GM19372 (cell line): ENCODE results near the gene PIWIL4.

Experiments used
- ATAC-seq: cut with Tn5 transposase; IDR thresholded peaks from one replicate; pipeline ENCODE4 v1.9.1; 2021; ENCODE audit warnings: mild to moderate bottlenecking, low read depth, moderate library complexity; ENCODE audit not compliant: unreplicated experiment

Gene PIWIL4

GRCh38 chr11:94657629-94658028 is 90.5 kb downstream of the PIWIL4 start:
- no peak for ATAC-seq

GRCh38 chr11:94658386-94658785 is 91.2 kb downstream of the PIWIL4 start:
- ATAC-seq = no peak

GRCh38 chr11:94658888-94659287 is 91.7 kb downstream of the PIWIL4 start:
- ATAC-seq = no peak

GRCh38 chr11:94661444-94661843 is 94.3 kb downstream of the PIWIL4 start:
- no peak for ATAC-seq

- no peak for ATAC-seq
These were observed 95.1 kb downstream of the PIWIL4 start for GRCh38 chr11:94662065-94662779.

- ATAC-seq = no peak
These were observed 95.8 kb downstream of the PIWIL4 start for GRCh38 chr11:94662846-94663390.

- no peak for ATAC-seq
These were observed 97.2 kb downstream of the PIWIL4 start for GRCh38 chr11:94664346-94664745.

GRCh38 chr11:94665116-94665659 is 98.0 kb downstream of the PIWIL4 start:
- no peak for ATAC-seq

- ATAC-seq = no peak
These were observed 99.9 kb downstream of the PIWIL4 start for GRCh38 chr11:94666792-94667721.

- ATAC-seq = no peak
These were observed 101.1 kb downstream of the PIWIL4 start for GRCh38 chr11:94668212-94668793.

- ATAC-seq = no peak
These were observed 101.9 kb downstream of the PIWIL4 start for GRCh38 chr11:94669023-94669422.
